ENCODE measurements around the gene CGN.

CGN gene

GRCh38 chr1:151510957-151511635 lies at the start of gene CGN:
TSS of gene CGN (plus strand) at chr1:151511387. CDS start at chr1:151518520, 7,133 bp downstream.
- peak; percentile 93 for DNase-seq

- no peak for DNase-seq
These were observed 49.5 kb upstream of the CGN start for GRCh38 chr1:151461694-151462093.

GRCh38 chr1:151465026-151465425 lies 46.2 kb upstream of the CGN start:
- no peak for DNase-seq

GRCh38 chr1:151472856-151473731 lies 38.1 kb upstream of the CGN start:
- peak; percentile 32 for DNase-seq

- no peak for DNase-seq
These were observed 36.4 kb upstream of the CGN start for GRCh38 chr1:151474745-151475144.

- DNase-seq: no peak
These were observed 36.0 kb upstream of the CGN start for GRCh38 chr1:151475175-151475574.

GRCh38 chr1:151476083-151476482 lies 35.1 kb upstream of the CGN start:
- no peak for DNase-seq

- no peak for DNase-seq
These were observed 34.1 kb upstream of the CGN start for GRCh38 chr1:151477066-151477465.

GRCh38 chr1:151478140-151478812 lies 32.9 kb upstream of the CGN start:
- no peak for DNase-seq

GRCh38 chr1:151478923-151479322 lies 32.3 kb upstream of the CGN start:
- no peak for DNase-seq

- no peak for DNase-seq
These were observed 31.7 kb upstream of the CGN start for GRCh38 chr1:151479462-151479861.

GRCh38 chr1:151482017-151482416 lies 29.2 kb upstream of the CGN start:
- no peak for DNase-seq

- DNase-seq: no peak
These were observed 25.4 kb upstream of the CGN start for GRCh38 chr1:151485685-151486255.

- no peak for DNase-seq
These were observed 24.6 kb upstream of the CGN start for GRCh38 chr1:151486557-151486956.

GRCh38 chr1:151491641-151492040 lies 19.5 kb upstream of the CGN start:
- no peak for DNase-seq

GRCh38 chr1:151492120-151492519 lies 19.1 kb upstream of the CGN start:
- no peak for DNase-seq

- DNase-seq: no peak
These were observed 18.1 kb upstream of the CGN start for GRCh38 chr1:151493042-151493441.

GRCh38 chr1:151494741-151495281 lies 16.4 kb upstream of the CGN start:
- no peak for DNase-seq

- no peak for DNase-seq
These were observed 15.9 kb upstream of the CGN start for GRCh38 chr1:151495316-151495715.

- no peak for DNase-seq
These were observed 11.8 kb upstream of the CGN start for GRCh38 chr1:151499365-151499764.

GRCh38 chr1:151499930-151500329 lies 11.3 kb upstream of the CGN start:
- DNase-seq: no peak

- no peak for DNase-seq
These were observed 9.7 kb upstream of the CGN start for GRCh38 chr1:151501474-151501873.
